ENCODE data around the gene MED28. TPM values are rescaled to one million over a fixed set of nuclear protein-coding genes. Genes with fewer than 3 reads are reported as not detected.

Gene MED28
- total RNA-seq, 2 donors from 2014 or later, result 8.8 to 19.8 TPM

DNA sequence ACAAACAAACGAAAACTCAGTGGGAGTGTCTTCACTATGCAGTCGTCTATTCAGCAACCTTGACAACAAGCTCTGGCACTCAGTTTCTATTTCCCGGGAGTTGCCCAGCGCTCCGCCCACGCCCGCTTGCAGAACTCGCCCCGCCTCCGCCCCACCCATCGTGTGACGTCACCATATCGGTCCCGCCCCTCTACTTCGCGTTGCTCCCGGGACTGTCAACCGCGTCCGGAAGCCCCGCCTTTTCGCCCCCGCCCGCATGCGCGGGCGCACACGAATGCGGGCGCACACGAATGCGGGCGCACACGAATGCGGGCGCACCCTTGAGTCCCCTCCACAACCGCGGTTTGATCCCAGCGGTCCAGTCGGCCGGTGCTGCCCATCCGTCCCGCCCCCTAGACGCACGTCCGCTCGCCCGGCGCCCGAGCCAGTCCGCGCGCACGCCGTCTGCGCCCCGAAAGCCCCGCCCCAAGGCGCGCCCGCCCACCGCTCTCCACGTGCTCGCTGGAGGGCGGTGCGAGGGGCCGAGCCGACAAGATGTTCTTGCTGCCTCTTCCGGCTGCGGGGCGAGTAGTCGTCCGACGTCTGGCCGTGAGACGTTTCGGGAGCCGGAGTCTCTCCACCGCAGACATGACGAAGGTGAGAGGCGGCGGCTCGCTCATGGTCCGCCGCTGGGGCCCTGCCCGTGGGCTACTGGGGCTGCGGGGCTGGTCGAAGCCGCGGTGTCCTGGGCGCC is 37.3 kb upstream of the MED28 start, which contains the start of gene LAP3:
Gene LAP3, plus strand, starts transcription at position 267 of the 733 bp plus-strand sequence. Its CDS starts 268 bp downstream, at position 535.
- Histone ChIP-seq H3K4me1 (peaks cover 19% of the 10 kb centered on the region), H3K9me3 (no peaks in the 10 kb centered on the region), H3K27ac (peak within 1 kb of the TSS; percentile 80 to 90 (median 86)), H3K27me3 (no peaks in the 10 kb centered on the region), H3K4me3 (peak within 1 kb of the TSS; percentile 62 to 76), H3K36me3 (replicated peaks in 1 of 2; ENCODE audit: insufficient read depth in 1 of 2, low read depth in 2 of 2) (peaks cover 0 to 4% of the 10 kb centered on the region in 2 donors)
- WGBS, 2 donors, result 0% methylated on average over 15 to 85 of the region's 91 CpGs
- intact Hi-C loops (cut with DNase I), result no loop called here
- DNase-seq (peak; percentile 97 to 99 (median 98)), ATAC-seq (peak; percentile 97)
- TF ChIP-seq, protein P1, sequence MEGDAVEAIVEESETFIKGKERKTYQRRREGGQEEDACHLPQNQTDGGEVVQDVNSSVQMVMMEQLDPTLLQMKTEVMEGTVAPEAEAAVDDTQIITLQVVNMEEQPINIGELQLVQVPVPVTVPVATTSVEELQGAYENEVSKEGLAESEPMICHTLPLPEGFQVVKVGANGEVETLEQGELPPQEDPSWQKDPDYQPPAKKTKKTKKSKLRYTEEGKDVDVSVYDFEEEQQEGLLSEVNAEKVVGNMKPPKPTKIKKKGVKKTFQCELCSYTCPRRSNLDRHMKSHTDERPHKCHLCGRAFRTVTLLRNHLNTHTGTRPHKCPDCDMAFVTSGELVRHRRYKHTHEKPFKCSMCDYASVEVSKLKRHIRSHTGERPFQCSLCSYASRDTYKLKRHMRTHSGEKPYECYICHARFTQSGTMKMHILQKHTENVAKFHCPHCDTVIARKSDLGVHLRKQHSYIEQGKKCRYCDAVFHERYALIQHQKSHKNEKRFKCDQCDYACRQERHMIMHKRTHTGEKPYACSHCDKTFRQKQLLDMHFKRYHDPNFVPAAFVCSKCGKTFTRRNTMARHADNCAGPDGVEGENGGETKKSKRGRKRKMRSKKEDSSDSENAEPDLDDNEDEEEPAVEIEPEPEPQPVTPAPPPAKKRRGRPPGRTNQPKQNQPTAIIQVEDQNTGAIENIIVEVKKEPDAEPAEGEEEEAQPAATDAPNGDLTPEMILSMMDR (IDR thresholded peaks at IDR 0.05), result no peak
- TF ChIP-seq POLR2A (IDR thresholded peaks at IDR 0.05), result peak; percentile 91 to 96 (median 95)

GRCh38 chr4:17577665-17578481 is 36.6 kb upstream of the MED28 start:
- peak overlapping the region; percentile 80 to 90 (median 86) for H3K27ac ChIP-seq
- H3K9me3 ChIP-seq, result no peaks in the 10 kb centered on the region
- H3K36me3 ChIP-seq (replicated peaks in 1 of 2; ENCODE audit: insufficient read depth in 1 of 2, low read depth in 2 of 2), result peaks cover 0 to 7% of the 10 kb centered on the region in 2 donors
- intact Hi-C loops (cut with DNase I), result no loop called here
- peak; percentile 37 to 50 (median 43) for DNase-seq
- peak overlapping the region; percentile 62 to 76 for H3K4me3 ChIP-seq
- TF ChIP-seq, protein P1 (IDR thresholded peaks at IDR 0.05), result peak in 1 of 7 experiments; percentile 26
- TF ChIP-seq POLR2A (IDR thresholded peaks at IDR 0.05), result no peak
- H3K27me3 ChIP-seq, result no peaks in the 10 kb centered on the region
- 5 to 8% methylated on average over 20 to 33 of the region's 33 CpGs for WGBS, 2 donors
- ATAC-seq, result peak; percentile 8
- peaks cover 19% of the 10 kb centered on the region for H3K4me1 ChIP-seq

DNA sequence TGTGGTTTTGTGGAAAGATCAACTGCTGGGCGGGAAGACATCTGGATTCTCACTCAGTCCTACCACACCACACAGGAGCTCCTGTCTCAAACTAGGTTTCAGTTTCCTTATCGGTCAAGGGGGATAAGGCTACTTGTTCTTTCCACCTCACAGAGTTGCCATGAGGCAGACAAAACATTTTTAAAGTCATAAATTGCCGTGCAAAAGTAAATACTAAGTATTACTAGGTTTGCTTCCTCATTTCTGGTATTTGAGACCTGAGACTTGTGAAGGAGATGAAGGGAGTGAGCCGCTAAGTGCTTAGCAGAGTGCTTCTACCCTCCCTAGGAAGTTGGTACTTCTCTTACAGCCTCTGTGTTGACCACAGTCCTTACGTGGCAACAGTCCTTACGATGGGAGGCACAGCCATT is 36.0 kb upstream of the MED28 start:
- ATAC-seq, result no peak
- Histone ChIP-seq H3K27ac (peak overlapping the region in 2 of 4 donors; percentile 89 to 90), H3K27me3 (no peaks in the 10 kb centered on the region), H3K4me1 (peaks cover 19% of the 10 kb centered on the region), H3K9me3 (no peaks in the 10 kb centered on the region), H3K36me3 (replicated peaks in 1 of 2; ENCODE audit: insufficient read depth in 1 of 2, low read depth in 2 of 2) (peaks cover 3 to 10% of the 10 kb centered on the region in 2 donors), H3K4me3 (no peak overlapping the region)
- intact Hi-C loops (cut with DNase I), result no loop called here
- no peak for TF ChIP-seq POLR2A (IDR thresholded peaks at IDR 0.05)
- TF ChIP-seq, protein P1 (IDR thresholded peaks at IDR 0.05), result no peak
- WGBS, 2 donors, result 60 to 70% methylated on average over 6 of the region's 6 CpGs
- DNase-seq, result no peak

GRCh38 chr4:17580969-17581368 is 33.5 kb upstream of the MED28 start:
- H3K36me3 ChIP-seq (replicated peaks in 1 of 2; ENCODE audit: insufficient read depth in 1 of 2, low read depth in 2 of 2), result peaks cover 9 to 27% of the 10 kb centered on the region in 2 donors
- H3K4me1 ChIP-seq, result peaks cover 19% of the 10 kb centered on the region
- no peak overlapping the region for H3K27ac ChIP-seq
- no peaks in the 10 kb centered on the region for H3K9me3 ChIP-seq
- no peak overlapping the region for H3K4me3 ChIP-seq
- no peaks in the 10 kb centered on the region for H3K27me3 ChIP-seq
- TF ChIP-seq, protein P1 (IDR thresholded peaks at IDR 0.05), result no peak
- TF ChIP-seq POLR2A (IDR thresholded peaks at IDR 0.05), result no peak
- ATAC-seq (no peak), DNase-seq (no peak)
- WGBS, 2 donors, result 74 to 79% methylated on average over 7 of the region's 7 CpGs
- intact Hi-C loops (cut with DNase I), result no loop called here

Measured in body of pancreas (tissue), 4 donors.